H1 (cell line): ENCODE measurements around the gene PRUNE1. TPM values are rescaled to one million over a fixed set of nuclear protein-coding genes. Genes with fewer than 3 reads are reported as not detected.
A peak's percentile ranks its signal among the peaks of the same experiment; 100 is the strongest.

Experiments used
- CHD1 ChIP-seq: IDR thresholded peaks from 2 replicates; pipeline ENCODE4 v1.6.1; 2012; ENCODE audit warnings: low read depth, low read length, improper control_type of control experiment
- CHD7 ChIP-seq: fragments of 300-600 bp; sonication (generic); IDR thresholded peaks from 2 replicates; pipeline ENCODE4 v1.7.1; 2012; ENCODE audit warnings: low read length, moderate library complexity, mild to moderate bottlenecking, inconsistent platforms; ENCODE audit not compliant: insufficient replicate concordance
- EZH2 ChIP-seq: fragments of 200-600 bp; sonication (generic); IDR thresholded peaks from 2 replicates; pipeline ENCODE4 v1.7.1; 2012; ENCODE audit warnings: low read depth, mild to moderate bottlenecking, moderate library complexity, low read length, inconsistent platforms; ENCODE audit not compliant: severe bottlenecking
- GABPA ChIP-seq: IDR thresholded peaks from 2 replicates; pipeline ENCODE4 v1.6.1; 2011; ENCODE audit warnings: mild to moderate bottlenecking, low read length, moderate library complexity, borderline replicate concordance; ENCODE audit not compliant: insufficient read depth
- GTF2F1 ChIP-seq: IDR thresholded peaks from 2 replicates; pipeline ENCODE4 v1.6.1; 2012; ENCODE audit warnings: low read depth, low read length, improper control_type of control experiment, borderline replicate concordance
- KDM1A ChIP-seq: fragments of 200-600, 300-600 bp; sonication (generic); IDR thresholded peaks from 2 replicates; pipeline ENCODE4 v1.7.1; 2016; ENCODE audit warnings: mild to moderate bottlenecking, low read length, borderline replicate concordance
- RXRA ChIP-seq: IDR thresholded peaks from 2 replicates; pipeline ENCODE4 v1.6.1; 2011; ENCODE audit warnings: low read depth, mild to moderate bottlenecking, low read length, moderate library complexity; ENCODE audit not compliant: insufficient read depth
- SIRT6 ChIP-seq: IDR thresholded peaks from one replicate; pipeline ENCODE4 v1.7.1; 2012; ENCODE audit warnings: low read length, inconsistent platforms
- SIX5 ChIP-seq: IDR thresholded peaks from 2 replicates; pipeline ENCODE4 v1.6.1; 2011; ENCODE audit warnings: mild to moderate bottlenecking, low read depth, low read length
- polyA plus RNA-seq, 7 experiments: library from polyadenylated mRNA; depleted of rRNA in 3 of 7; stranded (reverse) in 5 of 7; unstranded in 2 of 7; fragments of >200 nt in 5 of 7; fragments of 200-250 nt in 2 of 7; gene quantifications; 1 replicate in 5 of 7; 2 replicates in 1 of 7; 4 replicates in 1 of 7; pipeline versions ENCODE4 v1.2.1 to v1.2.3, GENCODE V29; 2011 to 2013; ENCODE audit warnings: missing spikeins in 2 of 7, mixed read lengths in 2 of 7
- total RNA-seq: library from RNA; stranded (reverse); fragmentation: NEBNext Ultra II Directional; extraction: Animal tissue kit (Norgen Biotek cat#: 25700); gene quantifications from 2 replicates; pipeline ENCODE4 v1.2.1, GENCODE V29; 2021

PRUNE1 gene
- total and polyA plus RNA-seq, 2 of the 8 experiments (the other 6 are each of a cell fraction or from before 2014, with no cell fraction given) = 32.8 to 54.2 TPM

GRCh38 chr1:150979092-150980056 lies 28.9 kb upstream of the PRUNE1 start (continued):
- TF ChIP-seq CHD7 = no peak
- TF ChIP-seq EZH2 = no peak
- no peak for TF ChIP-seq CHD1
- TF ChIP-seq RXRA = 0 out of 2 replicates have a peak, but pooled peaks have one; percentile 56
- peak; percentile 59; the same call in 1 of the 2 replicates for TF ChIP-seq GABPA
- 0 out of 2 replicates have a peak, but pooled peaks have one; percentile 15 for TF ChIP-seq GTF2F1
- TF ChIP-seq SIRT6 = no peak
- no peak for TF ChIP-seq SIX5
- TF ChIP-seq KDM1A = no peak; the same call in 1 of the 2 replicates
